ENCODE data around the gene SHOX.

- no peak for TF ChIP-seq CTCF (conservative IDR thresholded peaks at IDR 0.05)
- no peak for TF ChIP-seq EZH2 (IDR thresholded peaks at IDR 0.05; ENCODE audit: low read depth)
Observed at GRCh38 chrX:650324-650723, 19.7 kb downstream of the SHOX start.
